GM23338 (cell line): ENCODE data around the gene TP53. TPM values are rescaled to one million over a fixed set of nuclear protein-coding genes. Genes with fewer than 3 reads are reported as not detected.

ENCODE experiments used
- ATAC-seq: fragments of 200-7000 bp; cut with Tn5 transposase; 3 replicates; pipeline ENCODE4 v1.9.1; 2020
- DNase-seq: peaks from one replicate; pipeline ENCODE4 v3.0.0-alpha.2; 2015; ENCODE audit warnings: low spot score
- H2AFZ ChIP-seq: fragments of 200-600 bp; sonication (generic); 2 replicates; pipeline ENCODE4 v1.8.0; 2016; ENCODE audit warnings: antibody characterized with exemption, mild to moderate bottlenecking, moderate library complexity
- H3F3A ChIP-seq: fragments of 200-600 bp; sonication (generic); replicated peaks from 2 replicates; pipeline ENCODE4 v1.8.0; 2017; ENCODE audit warnings: antibody characterized with exemption, mixed run types, low read depth
- H3K27ac ChIP-seq: fragments of 200-600 bp; sonication (generic); 2 replicates; pipeline ENCODE4 v1.6.1; 2016; ENCODE audit warnings: low read depth
- H3K27me3 ChIP-seq: fragments of 200-600 bp; sonication (generic); 2 replicates; pipeline ENCODE4 v1.8.0; 2016; ENCODE audit warnings: mild to moderate bottlenecking, mixed run types, moderate library complexity; ENCODE audit not compliant: insufficient read depth
- H3K36me3 ChIP-seq: fragments of 200-600 bp; sonication (generic); 2 replicates; pipeline ENCODE4 v1.8.0; 2016; ENCODE audit warnings: mild to moderate bottlenecking; ENCODE audit not compliant: insufficient read depth
- H3K4me1 ChIP-seq: fragments of 200-600 bp; sonication (generic); 2 replicates; pipeline ENCODE4 v1.8.0; 2016; ENCODE audit warnings: mild to moderate bottlenecking, moderate library complexity; ENCODE audit not compliant: insufficient read depth
- H3K4me2 ChIP-seq: fragments of 200-600 bp; sonication (generic); 2 replicates; pipeline ENCODE4 v1.7.1; 2017; ENCODE audit warnings: mixed run types
- H3K4me3 ChIP-seq: fragments of 200-600 bp; sonication (generic); 2 replicates; pipeline ENCODE4 v1.6.1; 2016; ENCODE audit warnings: mixed run types
- H3K79me2 ChIP-seq: fragments of 200-600 bp; sonication (generic); replicated peaks from 2 replicates; pipeline ENCODE4 v1.8.0; 2017; ENCODE audit warnings: mild to moderate bottlenecking; ENCODE audit not compliant: insufficient read depth
- H3K9me2 ChIP-seq: fragments of 200-600 bp; sonication (generic); 2 replicates; pipeline ENCODE4 v1.8.0; 2017; ENCODE audit not compliant: insufficient read depth
- H4K20me1 ChIP-seq: fragments of 200-600 bp; sonication (generic); replicated peaks from 2 replicates; pipeline ENCODE4 v1.8.0; 2017; ENCODE audit warnings: mild to moderate bottlenecking; ENCODE audit not compliant: insufficient read depth
- H3K27ac Mint-ChIP-seq: 2 replicates; pipeline ENCODE4 v1.8.0; 2020; ENCODE audit warnings: inconsistent platforms, mild to moderate bottlenecking, moderate library complexity, mixed read lengths
- H3K27me3 Mint-ChIP-seq: 3 replicates; pipeline ENCODE4 v1.8.0; 2022; ENCODE audit warnings: low read depth, mild to moderate bottlenecking, moderate library complexity, mixed read lengths, inconsistent platforms; ENCODE audit not compliant: insufficient read depth, poor library complexity
- H3K36me3 Mint-ChIP-seq: 3 replicates; pipeline ENCODE4 v1.8.0; 2021; ENCODE audit warnings: low read depth, mild to moderate bottlenecking, inconsistent platforms, moderate library complexity, mixed read lengths
- H3K4me1 Mint-ChIP-seq: 3 replicates; pipeline ENCODE4 v1.8.0; 2020; ENCODE audit warnings: mild to moderate bottlenecking, inconsistent platforms, mixed read lengths
- H3K4me3 Mint-ChIP-seq: 3 replicates; pipeline ENCODE4 v1.8.0; 2021; ENCODE audit warnings: moderate library complexity, mild to moderate bottlenecking, inconsistent platforms, mixed read lengths
- H3K9me3 Mint-ChIP-seq: 3 replicates; pipeline ENCODE4 v1.8.0; 2020; ENCODE audit warnings: moderate library complexity, mild to moderate bottlenecking, inconsistent platforms, mixed read lengths
- CREB1 ChIP-seq: fragments of 250-450 bp; sonication (Bioruptor Pico); IDR thresholded peaks from 2 replicates; pipeline ENCODE4 v1.5.0; 2020; ENCODE audit warnings: low read depth, mild to moderate bottlenecking, moderate library complexity
- EZH2 ChIP-seq: fragments of 200-600 bp; sonication (generic); IDR thresholded peaks from one replicate; pipeline ENCODE4 v1.8.0; 2017; ENCODE audit warnings: antibody characterized with exemption, mild to moderate bottlenecking, low read depth; ENCODE audit not compliant: unreplicated experiment
- STAT1 ChIP-seq: IDR thresholded peaks from one replicate; pipeline ENCODE4 v1.6.1; 2016; ENCODE audit warnings: antibody characterized with exemption; ENCODE audit not compliant: unreplicated experiment
- ZNF114 ChIP-seq: fragments of 250-450 bp; sonication (Bioruptor Pico); IDR thresholded peaks from 2 replicates; pipeline ENCODE4 v1.5.0; 2020; ENCODE audit warnings: mild to moderate bottlenecking, moderate library complexity
- polyA plus RNA-seq: library from polyadenylated mRNA; unstranded; fragments of >200 nt; fragmentation: Nextera tagmentation; extraction: Ambion mirVana; gene quantifications from 2 replicates; pipeline ENCODE4 v1.2.1, GENCODE V29; 2016
- total RNA-seq: library from RNA; depleted of rRNA; stranded (reverse); fragments of >200 nt; shearing (Covaris generic); gene quantifications from 2 replicates; pipeline ENCODE4 v1.2.3, GENCODE V29; 2014
- TF ChIP-seq, protein P1 (sequence below): IDR thresholded peaks from one replicate; pipeline ENCODE4 v1.6.1; 2018; ENCODE audit warnings: antibody characterized with exemption; ENCODE audit not compliant: unreplicated experiment
- TF ChIP-seq, protein P2 (sequence below): IDR thresholded peaks from 2 replicates; pipeline ENCODE4 v1.6.1; 2016; ENCODE audit warnings: antibody characterized with exemption
- TF ChIP-seq, protein P3 (sequence below): fragments of 250-450 bp; sonication (Bioruptor Pico); IDR thresholded peaks from 2 replicates; pipeline ENCODE4 v1.5.0; 2020; ENCODE audit warnings: mild to moderate bottlenecking, moderate library complexity
- TF ChIP-seq, protein P4 (sequence below), 2 experiments: fragments of 200-600 bp in 1 of 2; sonication (generic) in 1 of 2; conservative IDR thresholded peaks; 2 replicates each; pipeline versions ENCODE4 v1.5.1 to v1.6.1; 2016 to 2017; ENCODE audit warnings: antibody characterized with exemption in 2 of 2, low read depth in 2 of 2, mild to moderate bottlenecking in 2 of 2, moderate library complexity in 1 of 2

Gene TP53
- total and polyA plus RNA-seq, 2 experiments from 2014 or later: 119 to 154 TPM

DNA sequence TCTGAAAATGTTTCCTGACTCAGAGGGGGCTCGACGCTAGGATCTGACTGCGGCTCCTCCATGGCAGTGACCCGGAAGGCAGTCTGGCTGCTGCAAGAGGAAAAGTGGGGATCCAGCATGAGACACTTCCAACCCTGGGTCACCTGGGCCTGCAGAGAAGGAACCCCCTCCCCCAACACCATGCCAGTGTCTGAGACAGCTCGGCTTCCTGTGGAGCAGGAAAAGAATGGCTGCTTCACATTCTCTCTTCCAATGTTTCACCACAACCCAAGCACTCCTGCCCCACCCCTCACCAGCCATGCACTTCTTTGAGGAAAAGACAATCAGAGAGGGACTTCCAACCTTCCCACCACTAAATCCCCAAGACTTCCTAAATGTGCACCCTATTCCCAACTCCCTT lies 10.8 kb downstream of the TP53 start (continued):
- TF ChIP-seq, protein P1, sequence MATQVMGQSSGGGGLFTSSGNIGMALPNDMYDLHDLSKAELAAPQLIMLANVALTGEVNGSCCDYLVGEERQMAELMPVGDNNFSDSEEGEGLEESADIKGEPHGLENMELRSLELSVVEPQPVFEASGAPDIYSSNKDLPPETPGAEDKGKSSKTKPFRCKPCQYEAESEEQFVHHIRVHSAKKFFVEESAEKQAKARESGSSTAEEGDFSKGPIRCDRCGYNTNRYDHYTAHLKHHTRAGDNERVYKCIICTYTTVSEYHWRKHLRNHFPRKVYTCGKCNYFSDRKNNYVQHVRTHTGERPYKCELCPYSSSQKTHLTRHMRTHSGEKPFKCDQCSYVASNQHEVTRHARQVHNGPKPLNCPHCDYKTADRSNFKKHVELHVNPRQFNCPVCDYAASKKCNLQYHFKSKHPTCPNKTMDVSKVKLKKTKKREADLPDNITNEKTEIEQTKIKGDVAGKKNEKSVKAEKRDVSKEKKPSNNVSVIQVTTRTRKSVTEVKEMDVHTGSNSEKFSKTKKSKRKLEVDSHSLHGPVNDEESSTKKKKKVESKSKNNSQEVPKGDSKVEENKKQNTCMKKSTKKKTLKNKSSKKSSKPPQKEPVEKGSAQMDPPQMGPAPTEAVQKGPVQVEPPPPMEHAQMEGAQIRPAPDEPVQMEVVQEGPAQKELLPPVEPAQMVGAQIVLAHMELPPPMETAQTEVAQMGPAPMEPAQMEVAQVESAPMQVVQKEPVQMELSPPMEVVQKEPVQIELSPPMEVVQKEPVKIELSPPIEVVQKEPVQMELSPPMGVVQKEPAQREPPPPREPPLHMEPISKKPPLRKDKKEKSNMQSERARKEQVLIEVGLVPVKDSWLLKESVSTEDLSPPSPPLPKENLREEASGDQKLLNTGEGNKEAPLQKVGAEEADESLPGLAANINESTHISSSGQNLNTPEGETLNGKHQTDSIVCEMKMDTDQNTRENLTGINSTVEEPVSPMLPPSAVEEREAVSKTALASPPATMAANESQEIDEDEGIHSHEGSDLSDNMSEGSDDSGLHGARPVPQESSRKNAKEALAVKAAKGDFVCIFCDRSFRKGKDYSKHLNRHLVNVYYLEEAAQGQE: no peak
- TF ChIP-seq, protein P2, sequence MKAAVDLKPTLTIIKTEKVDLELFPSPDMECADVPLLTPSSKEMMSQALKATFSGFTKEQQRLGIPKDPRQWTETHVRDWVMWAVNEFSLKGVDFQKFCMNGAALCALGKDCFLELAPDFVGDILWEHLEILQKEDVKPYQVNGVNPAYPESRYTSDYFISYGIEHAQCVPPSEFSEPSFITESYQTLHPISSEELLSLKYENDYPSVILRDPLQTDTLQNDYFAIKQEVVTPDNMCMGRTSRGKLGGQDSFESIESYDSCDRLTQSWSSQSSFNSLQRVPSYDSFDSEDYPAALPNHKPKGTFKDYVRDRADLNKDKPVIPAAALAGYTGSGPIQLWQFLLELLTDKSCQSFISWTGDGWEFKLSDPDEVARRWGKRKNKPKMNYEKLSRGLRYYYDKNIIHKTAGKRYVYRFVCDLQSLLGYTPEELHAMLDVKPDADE: no peak
- TF ChIP-seq, protein P3, sequence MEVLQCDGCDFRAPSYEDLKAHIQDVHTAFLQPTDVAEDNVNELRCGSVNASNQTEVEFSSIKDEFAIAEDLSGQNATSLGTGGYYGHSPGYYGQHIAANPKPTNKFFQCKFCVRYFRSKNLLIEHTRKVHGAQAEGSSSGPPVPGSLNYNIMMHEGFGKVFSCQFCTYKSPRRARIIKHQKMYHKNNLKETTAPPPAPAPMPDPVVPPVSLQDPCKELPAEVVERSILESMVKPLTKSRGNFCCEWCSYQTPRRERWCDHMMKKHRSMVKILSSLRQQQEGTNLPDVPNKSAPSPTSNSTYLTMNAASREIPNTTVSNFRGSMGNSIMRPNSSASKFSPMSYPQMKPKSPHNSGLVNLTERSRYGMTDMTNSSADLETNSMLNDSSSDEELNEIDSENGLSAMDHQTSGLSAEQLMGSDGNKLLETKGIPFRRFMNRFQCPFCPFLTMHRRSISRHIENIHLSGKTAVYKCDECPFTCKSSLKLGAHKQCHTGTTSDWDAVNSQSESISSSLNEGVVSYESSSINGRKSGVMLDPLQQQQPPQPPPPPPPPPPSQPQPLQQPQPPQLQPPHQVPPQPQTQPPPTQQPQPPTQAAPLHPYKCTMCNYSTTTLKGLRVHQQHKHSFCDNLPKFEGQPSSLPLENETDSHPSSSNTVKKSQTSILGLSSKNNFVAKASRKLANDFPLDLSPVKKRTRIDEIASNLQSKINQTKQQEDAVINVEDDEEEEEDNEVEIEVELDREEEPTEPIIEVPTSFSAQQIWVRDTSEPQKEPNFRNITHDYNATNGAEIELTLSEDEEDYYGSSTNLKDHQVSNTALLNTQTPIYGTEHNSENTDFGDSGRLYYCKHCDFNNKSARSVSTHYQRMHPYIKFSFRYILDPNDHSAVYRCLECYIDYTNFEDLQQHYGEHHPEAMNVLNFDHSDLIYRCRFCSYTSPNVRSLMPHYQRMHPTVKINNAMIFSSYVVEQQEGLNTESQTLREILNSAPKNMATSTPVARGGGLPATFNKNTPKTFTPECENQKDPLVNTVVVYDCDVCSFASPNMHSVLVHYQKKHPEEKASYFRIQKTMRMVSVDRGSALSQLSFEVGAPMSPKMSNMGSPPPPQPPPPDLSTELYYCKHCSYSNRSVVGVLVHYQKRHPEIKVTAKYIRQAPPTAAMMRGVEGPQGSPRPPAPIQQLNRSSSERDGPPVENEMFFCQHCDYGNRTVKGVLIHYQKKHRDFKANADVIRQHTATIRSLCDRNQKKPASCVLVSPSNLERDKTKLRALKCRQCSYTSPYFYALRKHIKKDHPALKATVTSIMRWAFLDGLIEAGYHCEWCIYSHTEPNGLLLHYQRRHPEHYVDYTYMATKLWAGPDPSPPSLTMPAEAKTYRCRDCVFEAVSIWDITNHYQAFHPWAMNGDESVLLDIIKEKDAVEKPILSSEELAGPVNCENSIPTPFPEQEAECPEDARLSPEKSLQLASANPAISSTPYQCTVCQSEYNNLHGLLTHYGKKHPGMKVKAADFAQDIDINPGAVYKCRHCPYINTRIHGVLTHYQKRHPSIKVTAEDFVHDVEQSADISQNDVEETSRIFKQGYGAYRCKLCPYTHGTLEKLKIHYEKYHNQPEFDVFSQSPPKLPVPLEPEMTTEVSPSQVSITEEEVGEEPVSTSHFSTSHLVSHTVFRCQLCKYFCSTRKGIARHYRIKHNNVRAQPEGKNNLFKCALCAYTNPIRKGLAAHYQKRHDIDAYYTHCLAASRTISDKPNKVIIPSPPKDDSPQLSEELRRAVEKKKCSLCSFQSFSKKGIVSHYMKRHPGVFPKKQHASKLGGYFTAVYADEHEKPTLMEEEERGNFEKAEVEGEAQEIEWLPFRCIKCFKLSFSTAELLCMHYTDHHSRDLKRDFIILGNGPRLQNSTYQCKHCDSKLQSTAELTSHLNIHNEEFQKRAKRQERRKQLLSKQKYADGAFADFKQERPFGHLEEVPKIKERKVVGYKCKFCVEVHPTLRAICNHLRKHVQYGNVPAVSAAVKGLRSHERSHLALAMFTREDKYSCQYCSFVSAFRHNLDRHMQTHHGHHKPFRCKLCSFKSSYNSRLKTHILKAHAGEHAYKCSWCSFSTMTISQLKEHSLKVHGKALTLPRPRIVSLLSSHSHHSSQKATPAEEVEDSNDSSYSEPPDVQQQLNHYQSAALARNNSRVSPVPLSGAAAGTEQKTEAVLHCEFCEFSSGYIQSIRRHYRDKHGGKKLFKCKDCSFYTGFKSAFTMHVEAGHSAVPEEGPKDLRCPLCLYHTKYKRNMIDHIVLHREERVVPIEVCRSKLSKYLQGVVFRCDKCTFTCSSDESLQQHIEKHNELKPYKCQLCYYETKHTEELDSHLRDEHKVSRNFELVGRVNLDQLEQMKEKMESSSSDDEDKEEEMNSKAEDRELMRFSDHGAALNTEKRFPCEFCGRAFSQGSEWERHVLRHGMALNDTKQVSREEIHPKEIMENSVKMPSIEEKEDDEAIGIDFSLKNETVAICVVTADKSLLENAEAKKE (CRISPR knock-in tag): no peak

DNA sequence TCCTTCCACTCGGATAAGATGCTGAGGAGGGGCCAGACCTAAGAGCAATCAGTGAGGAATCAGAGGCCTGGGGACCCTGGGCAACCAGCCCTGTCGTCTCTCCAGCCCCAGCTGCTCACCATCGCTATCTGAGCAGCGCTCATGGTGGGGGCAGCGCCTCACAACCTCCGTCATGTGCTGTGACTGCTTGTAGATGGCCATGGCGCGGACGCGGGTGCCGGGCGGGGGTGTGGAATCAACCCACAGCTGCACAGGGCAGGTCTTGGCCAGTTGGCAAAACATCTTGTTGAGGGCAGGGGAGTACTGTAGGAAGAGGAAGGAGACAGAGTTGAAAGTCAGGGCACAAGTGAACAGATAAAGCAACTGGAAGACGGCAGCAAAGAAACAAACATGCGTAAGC lies 12.4 kb downstream of the TP53 start:
- H4K20me1 ChIP-seq: peaks cover 3% of the 10 kb centered on the region
- H3K27ac Mint-ChIP-seq: peak overlapping the region; percentile 86; the same call in 1 of the 2 replicates
- ATAC-seq: no peak
- H3K27ac ChIP-seq: peak overlapping the region; percentile 74; the same call in 1 of the 2 replicates
- H3K4me3 Mint-ChIP-seq: peak overlapping the region; percentile 25; the same call in 1 of the 3 replicates
- H3K27me3 ChIP-seq: no peaks in the 10 kb centered on the region
- H3K27me3 Mint-ChIP-seq: peaks cover 17% of the 10 kb centered on the region
- no peak overlapping the region for H3K4me3 ChIP-seq
- peaks cover 34% of the 10 kb centered on the region for H3K4me1 ChIP-seq
- H2AFZ ChIP-seq: no peak overlapping the region
- no peak overlapping the region for H3K4me2 ChIP-seq
- TF ChIP-seq EZH2: no peak
- TF ChIP-seq, protein P4, sequence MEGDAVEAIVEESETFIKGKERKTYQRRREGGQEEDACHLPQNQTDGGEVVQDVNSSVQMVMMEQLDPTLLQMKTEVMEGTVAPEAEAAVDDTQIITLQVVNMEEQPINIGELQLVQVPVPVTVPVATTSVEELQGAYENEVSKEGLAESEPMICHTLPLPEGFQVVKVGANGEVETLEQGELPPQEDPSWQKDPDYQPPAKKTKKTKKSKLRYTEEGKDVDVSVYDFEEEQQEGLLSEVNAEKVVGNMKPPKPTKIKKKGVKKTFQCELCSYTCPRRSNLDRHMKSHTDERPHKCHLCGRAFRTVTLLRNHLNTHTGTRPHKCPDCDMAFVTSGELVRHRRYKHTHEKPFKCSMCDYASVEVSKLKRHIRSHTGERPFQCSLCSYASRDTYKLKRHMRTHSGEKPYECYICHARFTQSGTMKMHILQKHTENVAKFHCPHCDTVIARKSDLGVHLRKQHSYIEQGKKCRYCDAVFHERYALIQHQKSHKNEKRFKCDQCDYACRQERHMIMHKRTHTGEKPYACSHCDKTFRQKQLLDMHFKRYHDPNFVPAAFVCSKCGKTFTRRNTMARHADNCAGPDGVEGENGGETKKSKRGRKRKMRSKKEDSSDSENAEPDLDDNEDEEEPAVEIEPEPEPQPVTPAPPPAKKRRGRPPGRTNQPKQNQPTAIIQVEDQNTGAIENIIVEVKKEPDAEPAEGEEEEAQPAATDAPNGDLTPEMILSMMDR (conservative IDR thresholded peaks at IDR 0.05; ENCODE audit: low read depth in 2 of 2): no peak
- TF ChIP-seq, protein P1: no peak
- TF ChIP-seq CREB1 (CRISPR knock-in tag): no peak
- no peak for TF ChIP-seq ZNF114 (CRISPR knock-in tag)
- no peak for TF ChIP-seq STAT1
- peaks cover 45% of the 10 kb centered on the region for H3K4me1 Mint-ChIP-seq
- peaks cover 37% of the 10 kb centered on the region for H3F3A ChIP-seq
- peaks cover 65% of the 10 kb centered on the region for H3K36me3 Mint-ChIP-seq
- peaks cover 9% of the 10 kb centered on the region for H3K9me3 Mint-ChIP-seq
- no peaks in the 10 kb centered on the region for H3K9me2 ChIP-seq
- peaks cover 27% of the 10 kb centered on the region for H3K79me2 ChIP-seq
- peaks cover 50% of the 10 kb centered on the region for H3K36me3 ChIP-seq
- DNase-seq: no peak
